ENCODE data around the gene AVEN. TPM values are rescaled to one million over a fixed set of nuclear protein-coding genes. Genes with fewer than 3 reads are reported as not detected.
A peak's percentile ranks its signal among the peaks of the same experiment; 100 is the strongest.

Gene AVEN
- total and polyA plus RNA-seq, 2 experiments from 2014 or later: 18.2 to 27.0 TPM

- H2AFZ ChIP-seq: no peak overlapping the region
- H3F3A ChIP-seq (ENCODE audit: insufficient read depth): no peaks in the 10 kb centered on the region
- no peak overlapping the region for H3K27ac ChIP-seq
- no peaks in the 10 kb centered on the region for H3K36me3 ChIP-seq (ENCODE audit: low read depth)
- H3K9me3 ChIP-seq (ENCODE audit: low read depth): no peaks in the 10 kb centered on the region
- H3K27me3 ChIP-seq (replicated peaks; ENCODE audit: insufficient read depth): no peaks in the 10 kb centered on the region
- in situ Hi-C loops (cut with MboI): no loop called here
- no peaks in the 10 kb centered on the region for H3K4me1 ChIP-seq (ENCODE audit: insufficient read depth)
- H3K9ac ChIP-seq: no peak overlapping the region
- WGBS, 2 experiments (ENCODE audit: low coverage in 1 of 2, low lambda C conversion rate in 2 of 2, missing lambda C conversion rate in 2 of 2): 98 to 100% methylated on average over 2 of the region's 2 CpGs
- H3K79me2 ChIP-seq (ENCODE audit: insufficient read depth): no peaks in the 10 kb centered on the region; the same call in 1 of the 2 replicates
- no peak overlapping the region for H3K4me3 ChIP-seq
- TF ChIP-seq EZH2 (IDR thresholded peaks at IDR 0.05; ENCODE audit: insufficient read depth, poor library complexity, severe bottlenecking) (no peak), EZH2phosphoT487 (IDR thresholded peaks at IDR 0.05; ENCODE audit: insufficient read depth, low read depth) (no peak)
- no peaks in the 10 kb centered on the region for H3K9me2 ChIP-seq (ENCODE audit: insufficient read depth)
- no peak for DNase-seq
- H3K4me2 ChIP-seq (ENCODE audit: unreplicated experiment): no peak overlapping the region
- H4K20me1 ChIP-seq (ENCODE audit: insufficient read depth): no peaks in the 10 kb centered on the region
Observed at GRCh38 chr15:33871980-33872379, 167.0 kb downstream of the AVEN start.

- WGBS, 2 experiments (ENCODE audit: low coverage in 1 of 2, low lambda C conversion rate in 2 of 2, missing lambda C conversion rate in 2 of 2): 55 to 64% methylated on average over 3 of the region's 3 CpGs
- TF ChIP-seq EZH2 (IDR thresholded peaks at IDR 0.05; ENCODE audit: insufficient read depth, poor library complexity, severe bottlenecking): no peak
- no peak for TF ChIP-seq EZH2phosphoT487 (IDR thresholded peaks at IDR 0.05; ENCODE audit: insufficient read depth, low read depth)
- Histone ChIP-seq H3K27ac (no peak overlapping the region), H3K79me2 (ENCODE audit: insufficient read depth) (no peaks in the 10 kb centered on the region), H4K20me1 (ENCODE audit: insufficient read depth) (no peaks in the 10 kb centered on the region), H3F3A (ENCODE audit: insufficient read depth) (peaks cover 10% of the 10 kb centered on the region; the same call in 1 of the 2 replicates), H3K9ac (no peak overlapping the region), H3K4me1 (ENCODE audit: insufficient read depth) (peaks cover 9% of the 10 kb centered on the region), H3K9me2 (ENCODE audit: insufficient read depth) (no peaks in the 10 kb centered on the region), H3K4me3 (no peak overlapping the region), H3K36me3 (ENCODE audit: low read depth) (no peaks in the 10 kb centered on the region), H3K4me2 (ENCODE audit: unreplicated experiment) (no peak overlapping the region), H2AFZ (no peak overlapping the region), H3K9me3 (ENCODE audit: low read depth) (no peaks in the 10 kb centered on the region), H3K27me3 (replicated peaks; ENCODE audit: insufficient read depth) (no peaks in the 10 kb centered on the region)
- no peak for DNase-seq
- in situ Hi-C loops (cut with MboI): loop anchor here (10.0 kb wide), 1 partner anchor 61 kb away; no protein-coding TSS in a partner anchor
Observed at GRCh38 chr15:33866101-33866737, 172.8 kb downstream of the AVEN start.

DNA sequence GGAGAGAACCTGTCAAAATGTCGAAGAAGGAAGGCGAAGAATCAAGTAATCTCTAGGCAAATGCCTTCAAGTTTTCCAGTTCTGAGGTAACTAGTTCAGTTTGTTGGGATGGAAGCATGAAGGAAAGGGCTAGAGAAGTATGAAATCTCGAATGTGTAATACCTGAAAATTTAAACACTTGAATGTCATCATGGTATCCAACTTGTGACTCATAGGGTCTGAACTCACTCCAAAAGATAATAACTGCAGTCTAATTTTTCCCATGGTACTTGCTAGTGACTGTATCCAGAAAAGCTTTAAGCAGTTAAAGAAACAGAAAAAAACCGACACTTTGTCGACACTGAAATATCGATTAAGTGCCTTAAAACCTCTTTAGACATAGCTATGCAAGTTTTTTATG lies 173.6 kb downstream of the AVEN start:
- no peaks in the 10 kb centered on the region for H3K79me2 ChIP-seq (ENCODE audit: insufficient read depth)
- no peaks in the 10 kb centered on the region for H3K36me3 ChIP-seq (ENCODE audit: low read depth)
- no peak overlapping the region for H2AFZ ChIP-seq
- TF ChIP-seq EZH2 (IDR thresholded peaks at IDR 0.05; ENCODE audit: insufficient read depth, poor library complexity, severe bottlenecking) (no peak), EZH2phosphoT487 (IDR thresholded peaks at IDR 0.05; ENCODE audit: insufficient read depth, low read depth) (no peak)
- no peaks in the 10 kb centered on the region for H3K9me2 ChIP-seq (ENCODE audit: insufficient read depth)
- H4K20me1 ChIP-seq (ENCODE audit: insufficient read depth): no peaks in the 10 kb centered on the region
- no peak overlapping the region for H3K27ac ChIP-seq
- H3K9me3 ChIP-seq (ENCODE audit: low read depth): no peaks in the 10 kb centered on the region
- no peak overlapping the region for H3K4me2 ChIP-seq (ENCODE audit: unreplicated experiment)
- no peak overlapping the region for H3K4me3 ChIP-seq
- 91 to 96% methylated on average over 6 of the region's 6 CpGs for WGBS, 2 experiments (ENCODE audit: low coverage in 1 of 2, low lambda C conversion rate in 2 of 2, missing lambda C conversion rate in 2 of 2)
- H3K9ac ChIP-seq: no peak overlapping the region
- peaks cover 17% of the 10 kb centered on the region for H3K4me1 ChIP-seq (ENCODE audit: insufficient read depth)
- peak; percentile 45 for DNase-seq
- H3K27me3 ChIP-seq (replicated peaks; ENCODE audit: insufficient read depth): no peaks in the 10 kb centered on the region
- in situ Hi-C loops (cut with MboI): loop anchor here (10.0 kb wide), 1 partner anchor 61 kb away; no protein-coding TSS in a partner anchor
- peaks cover 18% of the 10 kb centered on the region for H3F3A ChIP-seq (ENCODE audit: insufficient read depth)

- Histone ChIP-seq H3K9me3 (ENCODE audit: low read depth) (no peaks in the 10 kb centered on the region), H3K36me3 (ENCODE audit: low read depth) (no peaks in the 10 kb centered on the region), H3K9me2 (ENCODE audit: insufficient read depth) (no peaks in the 10 kb centered on the region), H2AFZ (no peak overlapping the region), H3K4me1 (ENCODE audit: insufficient read depth) (peaks cover 17% of the 10 kb centered on the region), H3K27me3 (replicated peaks; ENCODE audit: insufficient read depth) (no peaks in the 10 kb centered on the region), H4K20me1 (ENCODE audit: insufficient read depth) (no peaks in the 10 kb centered on the region), H3K4me3 (no peak overlapping the region), H3F3A (ENCODE audit: insufficient read depth) (peaks cover 22% of the 10 kb centered on the region), H3K27ac (no peak overlapping the region), H3K4me2 (ENCODE audit: unreplicated experiment) (no peak overlapping the region), H3K79me2 (ENCODE audit: insufficient read depth) (no peaks in the 10 kb centered on the region), H3K9ac (no peak overlapping the region)
- WGBS, 2 experiments (ENCODE audit: low coverage in 1 of 2, low lambda C conversion rate in 2 of 2, missing lambda C conversion rate in 2 of 2): 80 to 82% methylated on average over 5 of the region's 5 CpGs
- TF ChIP-seq EZH2phosphoT487 (IDR thresholded peaks at IDR 0.05; ENCODE audit: insufficient read depth, low read depth) (no peak), EZH2 (IDR thresholded peaks at IDR 0.05; ENCODE audit: insufficient read depth, poor library complexity, severe bottlenecking) (no peak)
- DNase-seq: no peak
- in situ Hi-C loops (cut with MboI): loop anchor here (10.0 kb wide), 1 partner anchor 60 kb away; no protein-coding TSS in a partner anchor
Observed at GRCh38 chr15:33864360-33865075, 174.5 kb downstream of the AVEN start.

Measured in GM23248 (cell line).